ENCODE data around the gene DRGX.

The DRGX gene

DNA sequence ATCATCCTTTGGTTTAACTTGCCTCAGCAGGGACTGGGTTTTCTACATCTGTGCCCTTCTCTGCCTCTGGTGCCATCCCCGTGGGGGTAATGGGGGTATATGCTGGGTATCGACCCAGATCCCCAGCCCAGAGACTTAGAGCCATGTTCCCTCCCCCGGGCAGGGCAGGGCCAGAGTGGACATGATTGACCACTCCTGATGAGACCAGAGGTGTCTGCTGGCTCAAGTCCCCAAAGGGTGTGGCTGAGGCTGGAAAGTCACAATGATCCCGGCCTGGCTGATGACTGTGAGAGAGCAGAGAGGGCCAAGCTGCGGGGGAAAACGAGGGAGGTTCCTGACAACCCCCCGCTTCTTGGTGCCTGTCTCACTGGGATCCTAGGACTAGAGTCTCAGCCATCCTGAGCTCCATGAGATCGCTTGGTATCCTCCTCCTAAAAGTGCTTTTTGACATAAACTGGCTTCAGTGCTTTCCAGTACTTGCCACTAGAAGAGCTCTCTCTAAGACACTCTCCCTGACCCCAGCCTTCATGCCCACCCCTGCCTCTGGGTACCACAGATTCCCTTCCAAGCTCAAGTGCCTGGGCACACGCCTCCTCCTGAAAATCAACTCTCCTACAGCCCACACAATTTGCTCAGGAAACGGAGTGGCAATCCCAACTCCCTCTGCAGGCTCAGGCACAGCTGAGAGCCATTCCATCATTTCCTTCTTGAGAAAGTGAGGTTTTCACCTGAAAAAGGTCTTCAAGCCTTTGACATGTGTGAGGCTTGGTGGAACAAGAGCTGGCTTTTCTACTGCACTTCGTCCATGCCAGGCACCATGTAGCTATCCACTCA lies 33.9 kb downstream of the DRGX start:
- DNase-seq (ENCODE audit: low read depth in 2 of 2): no peak

DNA sequence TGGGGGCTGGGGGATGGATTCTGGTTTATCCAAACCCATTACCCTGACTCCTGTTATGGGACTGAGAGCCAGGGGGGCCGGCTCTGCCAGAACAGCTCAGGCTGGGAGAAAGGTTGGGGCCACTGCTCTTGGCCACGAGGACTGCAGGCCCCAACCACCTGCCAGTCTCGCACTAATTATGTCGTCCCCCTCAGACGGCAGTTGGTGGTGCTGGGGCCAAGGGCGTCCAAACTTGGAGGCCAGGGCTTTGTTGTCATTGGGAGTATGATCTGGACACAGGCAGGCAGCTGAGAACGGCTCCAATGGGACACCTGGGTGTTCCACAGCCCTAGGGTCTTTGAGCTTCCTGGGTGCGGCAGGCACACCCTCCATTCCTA lies 34.7 kb downstream of the DRGX start:
- DNase-seq (ENCODE audit: low read depth in 2 of 2): no peak

DNA sequence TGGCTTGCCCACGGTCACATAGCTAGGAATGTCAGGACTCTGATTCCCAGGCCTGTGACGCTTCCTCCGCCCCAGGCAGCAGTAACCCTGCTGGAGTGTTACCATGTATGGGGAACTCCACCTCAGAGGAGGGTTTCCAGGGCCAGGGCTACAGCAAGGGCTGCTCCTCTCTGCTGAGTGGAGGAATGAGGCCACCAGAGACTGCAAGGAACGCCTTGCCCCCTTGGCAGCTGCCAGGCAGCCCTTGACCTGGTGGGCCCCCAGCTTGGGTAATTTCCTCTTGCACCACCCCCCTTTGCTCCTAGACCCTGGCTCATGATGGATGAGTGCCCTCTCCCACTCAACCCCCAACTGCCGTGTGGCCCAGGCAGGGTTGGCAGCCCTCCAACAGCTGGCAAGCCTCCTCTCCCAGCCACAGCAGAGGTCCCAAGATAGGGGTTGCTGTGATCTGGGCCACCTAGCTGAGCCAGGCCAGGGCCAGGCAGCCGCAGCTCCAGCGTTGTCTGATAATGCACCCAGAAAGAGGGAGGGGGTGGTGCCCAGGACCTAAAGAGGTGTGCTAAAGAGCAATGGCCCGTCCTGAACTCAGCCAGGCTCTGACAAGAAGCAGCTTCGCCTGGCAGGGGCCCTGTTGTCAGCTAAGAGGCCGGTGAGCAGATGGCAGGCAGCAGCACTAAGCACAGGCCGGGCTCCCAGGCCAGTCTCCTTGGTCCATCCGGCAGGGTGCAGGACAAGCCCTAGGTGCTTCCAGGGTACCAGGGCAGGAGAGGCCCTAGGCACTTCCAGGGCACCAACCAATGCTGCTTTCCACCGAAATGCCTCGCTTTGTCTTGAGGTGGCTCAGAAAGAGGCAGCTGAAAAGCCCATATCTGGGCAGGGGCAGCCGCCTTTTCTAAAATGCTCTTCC lies 35.4 kb downstream of the DRGX start:
- DNase-seq (ENCODE audit: low read depth in 2 of 2): no peak

DNA sequence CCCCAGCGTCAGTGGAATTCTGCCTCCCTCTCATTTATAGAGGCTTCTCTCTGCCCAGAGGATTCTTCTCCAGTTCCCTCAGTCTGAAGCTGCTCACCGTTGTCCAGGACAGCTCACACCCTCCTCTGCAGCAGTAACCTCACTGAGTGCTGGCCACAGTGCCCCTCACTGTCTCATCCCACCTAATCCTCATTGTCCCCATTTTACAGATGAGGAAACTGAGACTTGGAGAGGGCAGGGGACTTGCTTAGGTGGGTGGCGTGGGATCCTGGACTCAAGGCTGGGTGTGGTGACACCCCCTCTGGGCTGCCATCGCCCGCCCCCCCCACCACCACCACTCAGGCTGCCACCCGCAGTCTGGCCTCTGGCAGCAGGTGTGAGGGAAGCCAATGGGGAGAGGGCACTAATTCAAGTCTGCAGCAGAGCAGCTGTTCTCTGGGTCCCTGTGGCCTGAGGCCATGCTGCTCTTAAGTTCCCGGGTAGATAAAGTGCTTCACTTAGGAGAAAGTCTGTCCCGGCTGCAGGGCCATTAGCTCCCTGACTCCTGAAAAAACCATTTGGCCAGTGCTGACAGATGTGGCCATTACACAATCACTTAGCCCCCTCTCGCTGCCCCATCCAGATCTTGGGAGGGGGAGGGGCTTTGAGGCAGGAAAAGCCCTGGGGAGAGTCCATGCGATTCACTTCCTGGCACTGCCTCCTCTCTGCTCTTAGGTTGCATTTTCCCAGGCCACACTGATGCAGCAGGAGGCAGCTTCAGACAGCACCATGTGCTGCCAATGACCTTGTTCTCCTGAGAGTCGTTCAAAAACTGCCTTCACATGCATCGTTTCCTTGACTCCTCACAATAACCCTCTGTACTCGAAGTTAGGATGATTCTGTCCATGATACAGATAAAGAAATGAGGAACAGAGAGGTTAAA lies 36.3 kb downstream of the DRGX start:
- DNase-seq (ENCODE audit: low read depth in 2 of 2): no peak

DNA sequence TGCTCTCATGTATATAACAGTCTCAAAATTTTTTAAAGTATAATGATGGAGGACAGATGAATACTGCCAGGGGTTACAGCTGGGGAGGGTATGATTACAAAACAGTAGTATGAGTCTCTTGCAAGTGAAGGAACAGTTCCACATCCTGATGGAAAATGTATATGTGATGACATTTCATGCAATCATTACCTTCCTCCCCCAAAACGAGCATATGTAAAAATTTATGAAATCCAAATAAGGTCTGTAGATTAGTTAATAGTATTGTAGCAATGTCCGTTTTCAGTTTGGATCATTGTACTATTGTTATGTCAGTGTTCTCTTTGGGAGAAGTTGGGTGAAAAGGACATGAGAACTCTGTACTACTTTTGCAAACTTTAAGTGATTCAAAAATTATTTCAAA lies 38.0 kb downstream of the DRGX start:
- DNase-seq (ENCODE audit: low read depth in 2 of 2): no peak

DNA sequence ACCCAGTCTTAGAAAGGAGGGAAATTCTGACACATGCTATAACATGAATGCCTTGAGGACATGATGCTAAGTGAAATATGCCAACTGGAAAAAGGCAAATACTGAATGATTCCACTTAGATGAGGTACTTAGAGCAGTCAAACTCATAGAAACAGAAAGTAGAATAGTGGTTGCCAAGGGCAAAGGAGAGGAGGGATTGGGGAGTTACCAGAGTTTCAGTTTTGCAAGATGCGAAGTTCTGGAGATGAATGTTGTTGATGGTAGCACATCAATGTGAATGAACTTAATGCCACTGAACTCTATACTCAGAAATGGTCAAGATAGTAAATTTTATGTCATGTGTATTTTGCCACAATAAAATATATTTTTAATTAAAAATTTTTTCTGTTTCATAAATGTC lies 38.9 kb downstream of the DRGX start:
- no peak for DNase-seq (ENCODE audit: low read depth in 2 of 2)

DNA sequence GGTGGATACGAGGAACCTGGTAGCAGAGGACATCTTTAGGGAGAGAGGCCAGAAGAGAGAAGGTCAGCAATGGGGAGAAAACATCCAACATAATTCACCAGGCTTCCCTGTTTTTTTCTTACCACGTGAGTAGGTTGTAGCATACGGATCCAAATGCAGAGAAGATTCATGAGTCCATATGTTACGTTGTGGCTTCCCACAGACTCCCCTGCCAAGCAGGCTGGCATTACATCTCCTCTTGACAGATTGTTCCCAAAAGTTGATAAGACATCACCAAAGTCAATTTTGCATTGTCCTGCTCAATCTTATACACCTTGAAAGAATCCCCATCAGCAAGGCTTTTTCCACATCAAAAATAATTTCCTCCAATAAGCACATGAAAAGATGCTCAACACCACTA lies 39.7 kb downstream of the DRGX start:
- no peak for DNase-seq (ENCODE audit: low read depth in 2 of 2)

DNA sequence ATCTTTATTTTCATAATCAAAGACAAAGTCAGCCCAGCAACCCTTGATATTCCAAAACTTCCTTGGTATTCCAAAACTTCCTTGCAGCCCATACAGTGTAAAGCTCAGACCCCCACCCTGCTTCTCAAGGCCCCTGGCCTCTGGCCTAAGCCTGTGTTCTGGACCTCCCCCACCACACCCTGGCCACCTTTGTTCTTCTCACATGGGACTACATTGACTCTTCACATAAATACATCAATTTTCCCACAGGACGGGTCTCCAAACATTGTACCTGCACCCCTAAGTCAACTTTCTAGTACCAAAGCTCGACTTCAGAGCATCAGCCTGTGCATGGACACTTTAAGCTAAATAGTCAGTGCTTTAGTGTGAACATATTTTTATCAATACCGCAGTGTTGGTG lies 40.7 kb downstream of the DRGX start:
- no peak for DNase-seq (ENCODE audit: low read depth in 2 of 2)

DNA sequence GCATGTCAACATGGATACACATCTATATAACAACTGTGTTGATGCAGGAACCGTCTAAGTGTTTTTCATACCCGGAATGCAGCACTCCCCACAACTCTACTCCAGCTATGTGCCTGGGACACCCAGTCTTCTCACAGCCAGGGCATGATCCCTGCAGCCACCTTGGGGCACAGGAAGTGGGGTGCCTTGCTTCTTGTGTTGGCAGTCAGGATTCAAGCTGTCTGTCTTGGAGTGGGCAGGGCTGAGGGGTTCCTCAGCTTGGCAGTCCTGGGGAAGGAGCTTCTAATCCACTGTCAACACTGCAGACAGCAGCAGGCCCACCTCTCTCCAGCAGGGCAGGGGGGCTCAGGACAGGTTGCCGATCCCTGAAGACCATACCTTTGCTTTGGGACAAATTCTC lies 41.3 kb downstream of the DRGX start:
- no peak for DNase-seq (ENCODE audit: low read depth in 2 of 2)

DNA sequence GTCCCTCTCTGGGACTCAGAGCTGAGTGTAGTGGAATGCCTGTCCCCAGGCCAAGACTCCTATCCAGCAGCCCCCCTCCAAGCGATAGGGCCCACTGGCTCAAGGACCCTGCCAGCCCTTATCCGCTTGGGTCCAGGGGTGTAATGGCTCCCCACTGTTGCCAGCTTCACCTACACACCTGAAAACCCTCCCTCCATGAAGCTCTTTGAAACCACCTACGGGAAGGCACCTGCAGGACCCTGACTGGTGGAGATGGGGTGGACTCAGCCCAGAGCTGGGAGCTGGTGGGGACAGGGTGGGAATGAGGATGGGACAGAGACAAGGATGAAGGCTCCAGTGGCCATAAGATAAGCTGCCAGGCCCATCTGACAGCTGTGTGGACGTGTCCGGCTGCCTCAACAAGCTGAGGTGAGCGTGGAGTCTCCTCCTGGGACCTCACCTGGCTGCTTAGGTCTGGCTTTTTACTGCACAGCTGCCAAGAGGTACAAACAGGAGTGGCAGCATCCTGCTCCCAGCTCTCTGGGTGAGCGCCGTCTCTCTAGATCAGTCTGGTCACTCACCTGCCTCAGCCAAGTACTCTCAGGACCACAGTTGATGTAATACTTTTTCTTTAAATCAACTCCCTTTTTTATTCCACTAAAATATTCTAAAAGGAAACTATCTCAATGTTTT lies 41.9 kb downstream of the DRGX start:
- no peak for DNase-seq (ENCODE audit: low read depth in 2 of 2)

DNA sequence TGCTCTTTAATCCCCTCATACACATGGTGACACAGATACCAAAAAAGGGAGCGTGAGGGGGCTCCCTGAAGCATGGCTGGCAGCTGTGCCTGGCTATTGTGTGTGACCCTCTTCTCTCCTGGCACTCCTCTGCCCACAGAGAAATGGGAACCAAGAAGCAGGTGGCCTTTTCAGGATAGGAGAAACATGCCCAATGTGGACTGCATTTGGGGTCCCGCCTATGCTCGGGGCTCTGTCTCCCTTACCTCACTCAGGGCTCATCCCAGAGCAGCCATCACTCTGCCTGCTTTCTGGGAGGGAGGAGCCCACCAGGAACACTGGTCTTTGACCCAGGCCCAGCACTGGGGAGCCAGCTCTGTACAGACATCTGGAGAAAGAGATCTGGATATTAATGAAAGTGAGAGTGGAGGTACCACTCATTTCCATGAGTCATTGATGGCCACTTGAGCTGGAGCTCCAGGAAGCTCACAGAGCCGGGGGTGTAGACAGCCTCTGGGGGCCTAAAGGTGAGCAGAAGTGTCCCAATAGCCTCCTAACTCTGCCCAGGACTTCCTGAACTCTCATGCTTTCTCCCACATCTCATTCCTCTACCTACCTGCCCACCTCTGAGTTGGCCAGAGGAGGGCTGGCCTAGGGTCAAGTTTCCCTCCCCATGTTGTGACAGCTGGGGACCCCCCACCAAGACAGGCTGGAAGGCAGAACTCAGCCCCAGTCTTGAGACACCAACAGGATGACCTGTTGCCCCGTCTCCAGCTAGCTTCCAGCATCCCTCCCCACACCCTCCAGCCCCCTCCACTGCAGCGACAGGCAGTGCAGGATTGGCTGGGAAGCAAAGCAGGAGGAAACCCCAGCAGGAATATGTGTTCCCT lies 42.6 kb downstream of the DRGX start:
- DNase-seq (ENCODE audit: low read depth in 2 of 2): no peak

DNA sequence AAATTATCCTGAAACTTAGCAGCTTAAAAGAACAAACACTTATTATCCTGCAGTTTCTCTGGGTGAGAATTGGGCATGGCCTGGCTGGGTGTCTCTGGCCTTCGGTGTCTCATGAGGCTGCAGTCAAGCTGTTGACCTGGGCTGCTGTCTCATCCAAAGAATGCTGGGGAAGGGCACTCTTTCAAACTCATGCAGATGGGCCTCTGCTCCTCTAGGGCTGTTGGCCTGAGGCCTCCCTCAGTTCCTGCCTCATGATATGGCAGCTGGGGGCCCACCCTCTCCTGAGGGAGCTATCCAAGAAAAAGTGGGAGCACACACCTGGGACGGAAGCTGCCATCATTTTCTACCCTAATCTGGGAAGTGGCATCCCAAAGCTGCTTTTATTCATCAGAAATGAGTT lies 43.6 kb downstream of the DRGX start:
- no peak for DNase-seq (ENCODE audit: low read depth in 2 of 2)

DNA sequence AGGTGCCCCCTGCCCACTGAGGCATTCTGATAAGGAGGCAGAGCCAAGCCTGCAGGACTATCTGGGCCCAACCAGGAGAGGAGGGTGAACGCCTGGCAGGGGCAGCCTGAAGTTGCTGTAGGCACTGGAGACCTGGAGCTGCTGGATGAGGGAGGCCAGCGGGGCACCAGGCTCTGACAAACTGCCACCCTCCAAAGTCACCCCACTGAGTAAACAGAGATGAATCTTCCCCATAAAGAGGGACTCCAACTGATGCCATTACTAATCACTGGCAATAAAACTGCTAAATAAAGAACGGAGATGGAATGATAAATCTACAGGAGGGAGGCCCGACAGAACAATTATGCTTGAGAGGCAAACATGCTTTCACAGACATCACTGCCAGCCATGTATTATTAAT lies 44.2 kb downstream of the DRGX start:
- DNase-seq (ENCODE audit: low read depth in 2 of 2): no peak

DNA sequence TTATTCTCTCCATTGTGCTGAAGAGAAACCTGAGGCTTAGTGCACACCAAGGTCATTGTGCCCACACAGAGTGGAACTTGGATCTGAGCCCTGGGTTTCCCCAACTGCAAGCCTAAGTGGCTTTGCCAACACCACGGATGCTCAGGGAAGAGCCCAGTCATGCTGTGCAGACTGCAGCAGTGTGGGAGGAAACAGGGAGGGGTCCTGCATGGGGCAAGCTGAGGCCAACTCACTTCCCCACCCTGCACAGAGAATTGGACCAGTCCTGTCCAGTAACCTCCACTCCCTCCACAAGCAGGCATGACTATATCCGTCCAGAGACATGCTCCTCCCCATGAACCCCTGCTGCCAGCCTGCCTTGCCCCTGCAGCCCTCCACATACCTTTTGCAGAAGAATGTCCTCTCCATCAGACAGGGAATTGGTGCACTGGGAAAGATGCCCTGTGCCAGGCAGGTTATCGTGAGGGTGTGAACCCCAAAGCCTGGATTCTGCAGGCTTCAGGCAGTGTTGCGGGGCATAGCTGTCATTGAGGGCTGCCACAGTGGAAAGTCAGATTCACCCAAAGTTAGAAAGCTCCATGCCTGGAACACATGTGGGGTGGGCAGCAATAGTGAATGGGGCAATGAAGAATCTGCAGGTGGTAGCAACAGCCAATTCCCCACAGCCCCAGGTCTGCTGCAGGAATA lies 44.9 kb downstream of the DRGX start:
- DNase-seq (ENCODE audit: low read depth in 2 of 2): no peak

DNA sequence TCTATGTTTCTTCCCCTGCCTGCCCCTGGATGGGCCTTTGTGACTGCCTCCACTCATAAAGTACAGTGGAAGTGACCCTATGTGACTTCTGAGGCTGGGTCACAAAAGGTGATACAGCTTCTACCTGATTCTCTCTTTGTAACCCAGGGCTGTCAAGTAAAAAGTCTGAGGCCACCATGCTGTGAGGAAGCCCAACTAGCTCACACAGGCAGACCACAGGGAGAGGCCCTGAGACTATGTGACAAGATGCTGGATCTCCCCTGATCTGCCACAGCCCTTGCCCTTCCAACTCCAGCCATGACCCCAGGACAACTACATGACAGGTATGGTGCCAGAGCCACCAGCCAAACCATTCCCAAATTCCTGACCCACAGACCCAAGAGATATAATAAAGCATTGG lies 45.8 kb downstream of the DRGX start:
- DNase-seq (ENCODE audit: low read depth in 2 of 2): no peak

DNA sequence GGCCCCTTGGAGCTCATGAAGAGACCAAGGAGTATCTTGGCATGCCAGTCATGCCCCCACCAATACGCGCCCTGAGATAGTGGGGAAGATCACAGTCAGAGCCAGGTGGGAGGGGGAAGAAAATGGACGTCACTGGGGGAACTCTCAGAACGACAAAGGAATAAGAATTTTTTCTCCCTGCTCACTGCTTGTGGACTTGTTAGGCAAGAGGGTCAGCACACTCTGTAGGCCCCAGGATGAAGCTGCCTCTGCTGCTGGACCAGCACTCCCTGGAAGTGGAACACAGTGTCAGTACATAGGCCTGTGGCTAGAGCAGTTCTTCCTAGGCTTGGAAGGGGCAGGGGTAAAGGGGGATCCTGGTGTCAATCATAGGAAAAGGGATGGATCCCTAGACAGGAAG lies 46.5 kb downstream of the DRGX start:
- no peak for DNase-seq (ENCODE audit: low read depth in 2 of 2)

DNA sequence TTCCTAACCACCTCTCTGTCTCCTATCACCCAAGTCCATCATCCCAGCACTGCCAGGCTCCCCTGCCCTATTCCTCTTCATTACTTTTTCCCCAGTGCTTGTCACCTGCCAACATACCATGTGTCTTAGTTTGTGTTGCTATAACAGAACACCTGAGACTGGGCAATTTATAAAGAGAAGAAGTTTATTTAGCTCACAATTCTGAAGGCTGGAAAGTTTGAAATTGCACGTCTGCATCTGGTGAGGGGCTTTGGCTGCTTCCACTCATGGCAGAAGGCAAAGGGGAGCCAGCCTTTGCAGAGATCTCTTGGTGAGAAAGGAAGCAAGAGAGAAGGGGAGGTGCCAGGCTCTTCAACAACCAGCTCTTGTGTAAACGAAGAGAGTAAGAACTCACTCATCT lies 47.3 kb downstream of the DRGX start:
- DNase-seq (ENCODE audit: low read depth in 2 of 2): no peak

DNA sequence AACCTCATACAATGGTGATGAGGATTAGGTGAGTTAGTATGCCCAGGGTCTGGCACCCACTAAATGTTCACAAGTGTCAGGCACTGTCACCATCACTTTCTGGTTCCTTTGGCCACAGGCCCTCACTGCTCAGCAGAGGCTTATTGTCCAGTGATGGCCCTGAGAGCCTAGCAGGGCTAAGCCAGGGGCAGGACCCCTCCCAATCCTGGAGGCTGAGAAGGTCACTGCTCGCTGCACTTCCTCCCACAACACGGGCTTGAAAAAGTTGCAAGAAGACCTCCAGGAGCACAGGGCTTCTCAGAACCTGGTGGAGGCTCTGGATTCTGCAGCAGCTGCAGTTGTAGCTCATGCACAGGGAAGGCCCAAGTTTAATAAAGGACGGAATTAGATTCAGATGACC lies 48.1 kb downstream of the DRGX start:
- no peak for DNase-seq (ENCODE audit: low read depth in 2 of 2)

DNA sequence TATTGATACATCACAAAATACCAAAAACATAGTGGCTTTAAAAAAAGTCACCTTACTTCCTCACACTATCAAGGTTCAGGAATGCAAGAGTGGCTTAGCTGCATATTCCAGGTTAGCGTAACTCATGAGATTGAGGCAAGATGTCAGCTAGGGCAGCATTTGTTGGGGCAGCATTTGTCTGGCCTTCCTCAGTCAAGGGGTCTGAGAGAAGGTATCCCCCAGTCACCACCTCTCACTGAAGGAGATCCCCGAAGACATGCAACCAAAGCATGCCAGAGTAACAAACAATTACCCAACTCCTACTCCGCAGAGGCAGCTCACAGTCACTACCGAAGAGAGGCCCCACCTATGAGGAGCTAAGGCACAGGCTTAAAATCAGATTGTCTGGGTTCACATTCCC lies 48.5 kb downstream of the DRGX start:
- DNase-seq (ENCODE audit: low read depth in 2 of 2): no peak

DNA sequence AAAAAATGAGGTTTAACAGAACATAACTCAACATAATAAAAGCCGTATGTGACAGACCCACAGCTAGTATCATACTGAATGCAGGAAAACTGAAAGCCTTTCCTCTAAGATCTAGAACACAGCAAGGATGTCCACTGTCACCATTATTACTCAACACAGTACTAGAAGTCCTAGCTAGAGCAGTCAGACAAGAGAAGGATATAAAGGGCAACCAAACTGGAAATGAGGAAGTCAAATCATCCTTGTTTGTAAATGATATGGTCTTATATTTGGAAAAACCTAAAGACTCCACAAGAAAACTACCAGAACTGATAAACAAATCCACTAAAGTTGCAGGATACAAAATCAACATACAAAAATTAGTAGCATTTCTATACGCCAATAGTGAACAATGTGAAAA lies 51.0 kb downstream of the DRGX start:
- no peak for DNase-seq (ENCODE audit: low read depth in 2 of 2)
